Thymus (tissue), 11 donors: ENCODE results near the gene OR10A7. TPM values are rescaled to one million over a fixed set of nuclear protein-coding genes. Genes with fewer than 3 reads are reported as not detected.

ENCODE experiments used
- DNase-seq, 9 donors: peaks; one replicate each; pipeline ENCODE4 v3.0.0-alpha.2; 2013; ENCODE audit warnings: low spot score in 9 of 9, low read depth in 6 of 9, missing footprints in 1 of 9
- H3K27ac ChIP-seq, 2 donors: one replicate each; pipeline ENCODE4 v1.5.1; 2013; ENCODE audit warnings: control low read depth in 1 of 2, low read depth in 1 of 2, low read length in 1 of 2, mild to moderate bottlenecking in 1 of 2, moderate library complexity in 1 of 2
- H3K27me3 ChIP-seq, 2 donors: one replicate each; pipeline ENCODE4 v1.5.1; 2013; ENCODE audit warnings: low read length in 1 of 2; ENCODE audit not compliant: control insufficient read depth in 2 of 2, insufficient read depth in 1 of 2
- H3K36me3 ChIP-seq, 2 donors: one replicate each; pipeline ENCODE4 v1.5.1; 2013; ENCODE audit warnings: low read length in 1 of 2, mild to moderate bottlenecking in 1 of 2, moderate library complexity in 1 of 2; ENCODE audit not compliant: control insufficient read depth in 2 of 2, insufficient read depth in 2 of 2
- H3K4me1 ChIP-seq, 2 donors: one replicate each; pipeline ENCODE4 v1.5.1; 2013; ENCODE audit warnings: low read length in 2 of 2; ENCODE audit not compliant: control insufficient read depth in 2 of 2, insufficient read depth in 2 of 2
- H3K4me3 ChIP-seq, 2 donors: one replicate each; pipeline ENCODE4 v1.5.1; 2013; ENCODE audit warnings: low read length in 2 of 2, control low read depth in 1 of 2, mild to moderate bottlenecking in 1 of 2
- H3K9me3 ChIP-seq, 2 donors: one replicate each; pipeline ENCODE4 v1.5.1; 2013; ENCODE audit warnings: low read length in 1 of 2, mild to moderate bottlenecking in 1 of 2; ENCODE audit not compliant: control insufficient read depth in 2 of 2, insufficient read depth in 1 of 2
- WGBS: extraction: QIAGEN DNeasy Blood & Tissue Kit; methylation state at CpG from one replicate; pipeline ENCODE4 v1.1.7; 2013; 5-methylcytosine and 5-hydroxymethylcytosine counted together
- polyA plus RNA-seq: library from polyadenylated mRNA; stranded (reverse); fragments of 200-250 nt; gene quantifications from one replicate; pipeline ENCODE4 v1.2.3, GENCODE V29; 2013
- total RNA-seq: library from RNA; stranded (reverse); fragments of 120-200 nt; gene quantifications from one replicate; pipeline ENCODE4 v1.2.4, GENCODE V29; 2013
- donor health status: healthy.

The OR10A7 gene
- total and polyA plus RNA-seq, 2 donors = not detected

GRCh38 chr12:55227643-55228042 lies 6.8 kb downstream of the OR10A7 start:
- no peak for DNase-seq
- H3K4me1 ChIP-seq = no peaks in the 10 kb centered on the region
- WGBS = 42% methylated on average over 3 of the region's 3 CpGs
- no peaks in the 10 kb centered on the region for H3K36me3 ChIP-seq
- no peak overlapping the region for H3K27ac ChIP-seq
- no peak overlapping the region for H3K4me3 ChIP-seq
- H3K9me3 ChIP-seq = no peaks in the 10 kb centered on the region
- H3K27me3 ChIP-seq = no peaks in the 10 kb centered on the region

GRCh38 chr12:55244309-55244708 lies 23.5 kb downstream of the OR10A7 start, which contains the start of gene OR6C74:
Gene OR6C74 (plus strand): TSS chr12:55244609. CDS start chr12:55247288, 2,679 bp downstream.
- 93% methylated on average over 3 of the region's 3 CpGs for WGBS
- no peaks in the 10 kb centered on the region for H3K36me3 ChIP-seq

GRCh38 chr12:55246159-55246558 lies 25.3 kb downstream of the OR10A7 start:
- Histone ChIP-seq H3K27ac (no peak overlapping the region), H3K27me3 (no peaks in the 10 kb centered on the region), H3K4me1 (no peaks in the 10 kb centered on the region), H3K9me3 (no peaks in the 10 kb centered on the region), H3K36me3 (no peaks in the 10 kb centered on the region), H3K4me3 (no peak overlapping the region)
- no peak for DNase-seq
- WGBS = 90% methylated on average over 1 of the region's 1 CpG

More at GRCh38 chr12:55244309-55244708, 23.5 kb downstream of the OR10A7 start, which contains the start of gene OR6C74:
- H3K4me1 ChIP-seq = no peaks in the 10 kb centered on the region
- no peak within 1 kb of the TSS for H3K27ac ChIP-seq
- DNase-seq = no peak
- no peaks in the 10 kb centered on the region for H3K27me3 ChIP-seq
- no peak within 1 kb of the TSS for H3K4me3 ChIP-seq
- no peaks in the 10 kb centered on the region for H3K9me3 ChIP-seq

- Histone ChIP-seq H3K4me1 (no peaks in the 10 kb centered on the region), H3K4me3 (no peak overlapping the region), H3K27ac (no peak overlapping the region), H3K9me3 (no peaks in the 10 kb centered on the region), H3K36me3 (no peaks in the 10 kb centered on the region), H3K27me3 (no peaks in the 10 kb centered on the region)
- no peak for DNase-seq
- WGBS = 71% methylated on average over 3 of the region's 3 CpGs
Observed at GRCh38 chr12:55250944-55251343, 30.1 kb downstream of the OR10A7 start.

- no peak overlapping the region for H3K4me3 ChIP-seq
- H3K36me3 ChIP-seq = no peaks in the 10 kb centered on the region
- no peaks in the 10 kb centered on the region for H3K27me3 ChIP-seq
- DNase-seq = no peak
- H3K9me3 ChIP-seq = no peaks in the 10 kb centered on the region
- H3K4me1 ChIP-seq = no peaks in the 10 kb centered on the region
- H3K27ac ChIP-seq = no peak overlapping the region
Observed at GRCh38 chr12:55253281-55253680, 32.5 kb downstream of the OR10A7 start.

GRCh38 chr12:55256831-55257230 lies 36.0 kb downstream of the OR10A7 start:
- 95% methylated on average over 4 of the region's 4 CpGs for WGBS
- no peaks in the 10 kb centered on the region for H3K36me3 ChIP-seq
- H3K4me1 ChIP-seq = no peaks in the 10 kb centered on the region
- H3K9me3 ChIP-seq = no peaks in the 10 kb centered on the region
- no peak overlapping the region for H3K27ac ChIP-seq
- no peaks in the 10 kb centered on the region for H3K27me3 ChIP-seq
- no peak overlapping the region for H3K4me3 ChIP-seq
- DNase-seq = no peak

GRCh38 chr12:55258303-55258702 lies 37.5 kb downstream of the OR10A7 start:
- H3K9me3 ChIP-seq = no peaks in the 10 kb centered on the region
- 82% methylated on average over 2 of the region's 2 CpGs for WGBS
- H3K27ac ChIP-seq = no peak overlapping the region
- H3K27me3 ChIP-seq = no peaks in the 10 kb centered on the region
- no peak for DNase-seq
- no peaks in the 10 kb centered on the region for H3K36me3 ChIP-seq
- no peak overlapping the region for H3K4me3 ChIP-seq
- H3K4me1 ChIP-seq = no peaks in the 10 kb centered on the region

Other genes starting within 250 kb of the OR10A7 start
- 66.9 TPM for gene TESPA1, start 236.3 kb upstream of the OR10A7 start, total RNA-seq
- gene TESPA1, start 236.3 kb upstream of the OR10A7 start, polyA plus RNA-seq = 24.0 TPM
- 0.09 TPM for gene NEUROD4, start 201.1 kb upstream of the OR10A7 start, total RNA-seq
- gene NEUROD4, start 201.1 kb upstream of the OR10A7 start, polyA plus RNA-seq = 0.07 TPM
- gene OR9K2, start 94.6 kb upstream of the OR10A7 start, total RNA-seq = not detected
- not detected for gene OR9K2, start 94.6 kb upstream of the OR10A7 start, polyA plus RNA-seq
- not detected for gene OR6C74, start 23.6 kb downstream of the OR10A7 start, total RNA-seq
- gene OR6C74, start 23.6 kb downstream of the OR10A7 start, polyA plus RNA-seq = not detected
- gene OR6C6, start 75.5 kb downstream of the OR10A7 start, total RNA-seq = not detected
- gene OR6C6, start 75.5 kb downstream of the OR10A7 start, polyA plus RNA-seq = not detected
- gene OR6C1, start 93.3 kb downstream of the OR10A7 start, total RNA-seq = not detected
- not detected for gene OR6C1, start 93.3 kb downstream of the OR10A7 start, polyA plus RNA-seq
- gene OR6C3, start 109.7 kb downstream of the OR10A7 start, total RNA-seq = not detected
- gene OR6C3, start 109.7 kb downstream of the OR10A7 start, polyA plus RNA-seq = not detected
- gene OR6C75, start 141.9 kb downstream of the OR10A7 start, total RNA-seq = not detected
- gene OR6C75, start 141.9 kb downstream of the OR10A7 start, polyA plus RNA-seq = not detected
- gene OR6C65, start 179.5 kb downstream of the OR10A7 start, total RNA-seq = not detected
- gene OR6C65, start 179.5 kb downstream of the OR10A7 start, polyA plus RNA-seq = 0.02 TPM
- not detected for gene OR6C76, start 205.2 kb downstream of the OR10A7 start, total RNA-seq
- not detected for gene OR6C76, start 205.2 kb downstream of the OR10A7 start, polyA plus RNA-seq
- not detected for gene OR6C2, start 223.1 kb downstream of the OR10A7 start, total RNA-seq
- not detected for gene OR6C2, start 223.1 kb downstream of the OR10A7 start, polyA plus RNA-seq
- not detected for gene OR6C70, start 249.1 kb downstream of the OR10A7 start, total RNA-seq
- gene OR6C70, start 249.1 kb downstream of the OR10A7 start, polyA plus RNA-seq = not detected